Neural progenitor cell (in vitro differentiated cells): ENCODE results near the gene CMC1.

Experiments
- CTCF ChIP-seq: fragments of 200-600 bp; sonication (generic); IDR thresholded peaks from 2 replicates; pipeline ENCODE4 v1.5.1; 2017; ENCODE audit warnings: antibody characterized with exemption, mild to moderate bottlenecking
- EZH2 ChIP-seq: fragments of 200-600 bp; sonication (generic); IDR thresholded peaks from 2 replicates; pipeline ENCODE4 v1.6.1; 2017; ENCODE audit warnings: antibody characterized with exemption, mild to moderate bottlenecking, moderate library complexity

GRCh38 chr3:28348265-28348628 lies 106.8 kb downstream of the CMC1 start:
- TF ChIP-seq CTCF (no peak), EZH2 (no peak)
